HL-60/S4 (cell line): Measurements from ENCODE around the gene TBXA2R.

Experiments used
- in situ Hi-C: fragments of 300-500 bp; cut with MboI; formaldehyde crosslinking; loops from 2 replicates; pipeline ENCODE4 v1.14.3; 2022; ENCODE audit warnings: low sequenced_read_pairs

TBXA2R gene

DNA sequence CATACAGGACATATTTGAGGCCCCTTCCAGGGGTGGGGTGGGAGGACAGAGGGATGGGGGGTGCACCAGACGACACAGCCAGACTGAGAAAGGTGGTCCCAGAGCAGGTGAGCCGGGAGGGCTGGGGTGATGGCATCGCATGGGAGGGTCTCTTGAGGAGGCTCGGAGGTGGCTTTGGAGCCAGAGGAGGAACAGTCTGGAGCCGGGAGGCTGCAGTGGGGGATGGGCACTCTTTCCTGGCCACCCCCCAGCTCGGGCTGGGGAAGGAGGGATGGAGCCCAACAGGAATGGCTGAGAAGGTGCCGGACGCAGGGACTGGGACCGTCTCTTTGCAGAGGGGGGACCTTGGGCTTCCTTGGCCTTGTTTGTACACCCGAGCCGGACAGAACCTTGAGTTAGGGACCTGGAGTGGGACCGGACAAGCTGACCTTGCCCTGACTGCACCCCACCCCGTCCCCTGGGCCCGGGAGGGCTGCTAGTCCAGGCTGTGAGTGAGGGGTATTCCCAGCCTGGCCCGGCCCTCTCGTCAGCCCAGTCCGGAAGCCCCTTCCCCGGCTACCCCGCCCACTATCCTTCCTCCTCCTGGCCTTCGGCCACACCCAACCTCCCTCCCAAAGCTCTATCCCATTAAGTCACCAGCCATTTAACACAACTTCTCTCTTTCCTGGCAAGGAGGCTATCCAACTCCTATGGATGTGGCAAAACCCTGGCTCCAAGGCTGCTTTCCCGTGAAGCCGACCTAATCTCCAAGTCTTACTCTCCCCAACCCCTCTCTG is 816 bp upstream of the TBXA2R start:
- in situ Hi-C loops: no loop called here

DNA sequence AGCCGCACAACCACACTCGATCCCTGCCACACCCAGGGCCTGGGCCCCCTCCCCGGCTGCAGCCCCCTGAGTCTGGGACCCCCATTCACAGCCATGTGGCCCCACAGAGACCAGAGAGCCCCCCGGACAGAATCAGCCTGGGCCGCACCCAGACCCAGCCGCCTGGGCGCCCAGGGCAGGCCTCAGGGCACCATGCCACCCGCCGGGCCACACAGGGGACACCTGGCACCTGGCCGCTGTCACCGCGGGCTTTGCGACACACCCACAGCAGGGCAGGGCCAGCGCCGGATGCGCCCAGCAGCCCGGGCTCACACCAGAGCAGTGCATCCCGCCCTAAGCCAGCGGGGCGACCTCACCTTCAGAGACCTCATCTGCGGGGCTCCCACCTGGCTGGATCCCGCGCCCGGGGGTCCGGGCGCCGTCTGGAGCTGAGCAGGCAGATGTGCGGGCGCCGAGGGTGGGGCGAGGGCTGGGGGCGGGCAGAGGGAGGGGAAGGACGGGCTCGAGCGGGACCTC is 443 bp downstream of the TBXA2R start:
- in situ Hi-C loops: no loop called here

DNA sequence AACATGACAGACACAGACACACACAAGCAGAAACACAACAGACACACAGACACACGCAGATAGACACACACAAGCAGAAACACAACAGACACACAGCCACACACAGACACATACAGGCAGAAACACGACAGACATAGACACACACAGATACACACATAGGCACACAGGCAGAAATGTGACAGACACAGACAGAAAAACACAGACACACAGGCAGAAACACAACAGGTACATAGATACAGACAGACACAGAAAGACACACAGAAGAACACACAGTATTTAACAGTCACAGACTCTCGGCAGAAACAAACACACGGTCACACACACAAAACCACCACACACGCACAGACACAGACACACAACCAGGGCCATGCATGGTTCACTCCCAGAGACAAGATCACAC is 905 bp downstream of the TBXA2R start:
- in situ Hi-C loops: no loop called here

DNA sequence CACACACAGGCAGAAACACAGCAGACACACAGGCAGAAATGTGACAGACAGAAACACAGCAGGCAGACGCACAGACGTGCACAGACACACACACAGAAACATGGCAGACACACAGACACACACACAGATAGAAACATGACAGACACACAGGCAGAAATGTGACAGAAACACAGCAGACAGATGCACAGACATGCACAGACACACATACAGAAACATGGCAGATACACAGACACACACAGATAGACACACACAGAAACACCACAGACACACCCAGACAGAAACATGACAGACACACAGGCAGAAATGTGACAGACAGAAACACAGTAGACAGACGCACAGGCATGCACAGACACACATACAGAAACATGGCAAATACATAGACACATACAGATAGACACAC is 1.3 kb downstream of the TBXA2R start:
- in situ Hi-C loops: no loop called here

DNA sequence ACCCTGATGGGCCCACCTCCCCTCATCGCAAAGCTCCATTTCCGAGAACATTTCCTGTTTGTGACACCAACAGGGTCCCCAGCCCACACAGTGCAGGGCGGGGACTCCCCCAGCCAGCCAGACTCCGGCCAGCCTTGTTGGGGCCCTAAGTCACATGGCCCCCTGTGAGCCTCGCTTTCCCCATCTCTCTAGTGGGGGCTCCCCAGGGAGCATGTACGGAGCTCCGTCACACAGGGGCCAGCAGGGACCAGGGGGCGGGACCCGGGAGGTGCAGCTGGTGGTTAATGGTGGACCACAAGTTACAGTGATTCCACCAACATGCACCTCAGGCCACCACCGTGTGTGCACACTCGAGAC is 1.7 kb downstream of the TBXA2R start:
- in situ Hi-C loops: no loop called here

DNA sequence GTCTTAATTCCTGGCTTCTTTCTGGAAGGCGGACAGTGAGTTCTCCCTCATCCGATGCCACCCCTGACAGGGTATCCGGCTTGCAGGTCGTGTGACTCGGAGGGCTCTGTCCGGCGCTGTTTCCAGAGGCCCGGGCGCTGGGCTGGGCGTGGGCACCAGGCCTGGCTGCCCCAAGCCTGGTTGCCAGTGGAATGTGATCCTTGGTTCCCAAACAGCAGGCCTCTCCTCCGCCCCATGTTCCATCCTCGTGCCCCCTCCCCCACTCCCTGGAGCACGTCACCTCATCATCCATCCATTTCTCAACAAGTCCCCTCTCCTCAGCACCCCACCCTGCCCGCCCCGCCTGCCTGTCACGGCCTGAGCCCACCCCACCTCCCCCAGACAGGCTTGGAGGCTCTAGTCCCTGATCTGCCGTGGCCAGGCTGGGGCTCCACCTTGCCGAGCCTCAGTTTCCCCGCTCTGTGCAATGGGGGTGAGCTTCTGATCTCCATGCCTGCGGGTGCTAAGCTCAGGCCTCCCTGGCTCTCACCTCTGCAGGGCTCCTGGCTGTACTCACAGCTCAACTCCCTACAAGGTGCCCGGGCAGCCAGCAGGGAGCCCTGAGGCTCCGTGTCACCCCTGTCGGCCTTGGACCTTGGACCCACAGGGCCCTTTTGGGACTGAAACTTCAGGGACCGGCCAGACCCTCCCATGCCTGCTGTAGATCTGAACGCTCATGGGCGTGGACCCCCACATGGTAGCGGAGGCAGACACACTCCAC is 2.3 kb downstream of the TBXA2R start:
- in situ Hi-C loops: no loop called here

DNA sequence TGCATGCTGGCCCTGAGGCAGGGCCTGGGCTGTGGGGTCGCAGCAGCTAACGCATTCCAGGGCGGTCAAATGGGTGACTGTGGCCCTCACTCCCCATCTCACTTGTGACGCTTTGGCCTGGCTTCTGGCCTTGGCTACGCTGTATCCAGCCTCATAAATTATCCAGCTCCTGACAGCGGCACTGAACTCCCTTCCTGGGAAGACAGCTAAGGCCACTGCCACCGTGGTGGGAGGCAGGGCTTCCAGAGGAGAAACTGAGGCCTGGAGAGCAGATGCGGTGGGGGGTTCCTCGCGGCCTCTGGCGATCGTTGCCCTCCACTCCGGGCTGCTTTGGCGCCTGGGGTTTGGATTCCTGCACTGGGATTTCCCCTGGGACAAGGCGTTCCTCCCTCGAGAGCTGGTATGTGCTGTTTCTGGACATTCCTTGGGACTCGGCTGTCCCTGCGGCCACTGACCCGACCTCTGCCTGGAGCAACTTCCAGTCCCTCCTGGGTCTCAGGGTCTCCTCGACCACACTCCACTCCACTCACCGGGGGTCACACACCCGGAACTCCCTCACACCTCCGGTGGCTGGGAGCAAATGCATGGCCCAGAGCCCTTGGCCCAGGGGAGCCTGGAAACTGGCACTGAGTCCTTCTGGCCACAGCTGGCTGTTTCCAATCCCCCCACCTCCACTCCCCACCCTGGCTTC is 3.4 kb downstream of the TBXA2R start:
- in situ Hi-C loops: no loop called here

DNA sequence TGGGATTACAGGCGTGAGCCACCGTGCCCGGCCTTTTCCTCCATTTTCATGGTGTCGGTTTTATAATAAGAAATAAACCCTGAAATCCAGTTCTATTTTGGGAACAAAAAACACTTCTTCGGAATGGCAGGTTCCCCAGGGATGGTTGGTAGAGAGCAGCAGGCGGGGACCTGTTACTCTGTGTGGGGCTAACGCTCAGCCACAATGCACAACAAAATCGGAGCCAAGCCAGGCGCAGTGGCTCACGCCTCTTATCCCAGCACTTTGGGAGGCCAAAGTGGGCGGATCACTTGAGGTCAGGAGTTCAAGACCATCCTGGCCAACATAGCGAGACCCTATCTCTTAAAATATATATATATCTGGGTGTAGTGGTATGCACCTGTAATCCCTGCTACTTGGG is 5.7 kb downstream of the TBXA2R start:
- in situ Hi-C loops: no loop called here

DNA sequence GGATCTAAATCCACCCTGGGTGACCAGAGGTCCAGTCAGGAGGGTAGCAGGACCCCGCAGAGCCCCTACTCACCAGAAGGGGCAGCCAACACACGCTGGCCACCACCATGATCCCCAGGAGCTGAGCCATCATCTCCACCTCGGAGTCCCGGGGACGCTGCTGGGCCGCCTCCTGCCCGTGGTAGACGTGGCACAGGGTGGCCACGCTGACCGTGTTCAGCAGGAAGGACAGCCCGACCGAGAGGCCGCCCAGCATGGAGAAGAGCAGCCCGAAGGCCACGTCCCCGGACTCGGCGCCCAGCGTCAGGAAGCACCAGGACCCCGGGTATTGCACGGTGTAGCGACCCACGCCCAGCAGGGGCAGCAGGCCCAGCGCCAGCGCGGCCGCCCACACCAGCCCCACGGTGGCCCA is 6.9 kb downstream of the TBXA2R start:
- in situ Hi-C loops: no loop called here

DNA sequence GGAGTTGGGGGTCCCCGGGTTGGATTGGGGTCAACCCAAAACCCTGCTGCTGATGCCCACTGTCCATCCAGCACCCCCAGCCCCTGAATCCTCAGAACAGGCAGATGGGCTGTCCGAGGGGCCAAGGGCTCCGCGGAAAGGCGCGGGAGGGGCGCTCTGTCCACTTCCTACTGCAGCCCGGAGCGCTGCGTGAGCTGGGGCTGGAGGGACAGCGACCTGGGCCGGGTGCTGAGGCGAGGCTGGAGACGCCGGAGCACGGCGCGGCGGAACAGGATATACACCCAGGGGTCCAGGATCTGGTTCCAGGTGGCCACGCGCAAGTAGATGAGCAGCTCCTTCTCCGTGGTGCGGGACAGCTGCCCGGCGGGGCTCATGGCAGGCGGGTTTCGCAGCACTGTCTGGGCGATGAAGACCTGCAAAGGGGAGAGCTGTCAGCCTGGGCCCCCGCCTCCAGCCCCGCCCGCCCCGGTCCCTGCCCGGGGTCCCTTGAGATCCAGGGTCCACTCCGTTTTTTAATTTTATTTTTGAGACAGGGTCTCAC is 11.1 kb downstream of the TBXA2R start:
- in situ Hi-C loops: no loop called here

DNA sequence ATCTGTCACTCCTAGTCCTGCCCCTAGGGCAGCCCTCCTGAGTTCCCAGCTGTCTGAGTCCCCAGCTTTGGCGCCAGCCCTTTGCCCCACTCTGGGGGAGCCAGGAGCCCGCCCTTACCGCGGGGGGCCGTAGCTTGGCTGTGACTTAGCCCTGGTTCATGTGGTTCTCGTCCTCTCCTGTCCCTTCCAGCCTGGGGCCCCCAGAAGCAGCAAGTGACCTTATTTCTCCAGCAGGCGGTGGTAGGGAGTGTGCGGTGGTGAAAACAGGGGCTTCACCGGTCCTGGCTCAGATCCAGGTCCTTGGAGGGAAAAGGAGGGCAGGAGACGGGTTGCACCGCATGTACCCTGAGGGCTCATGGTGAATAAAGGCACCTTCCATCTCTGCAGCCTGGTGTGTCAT is 13.5 kb downstream of the TBXA2R start:
- in situ Hi-C loops: no loop called here

DNA sequence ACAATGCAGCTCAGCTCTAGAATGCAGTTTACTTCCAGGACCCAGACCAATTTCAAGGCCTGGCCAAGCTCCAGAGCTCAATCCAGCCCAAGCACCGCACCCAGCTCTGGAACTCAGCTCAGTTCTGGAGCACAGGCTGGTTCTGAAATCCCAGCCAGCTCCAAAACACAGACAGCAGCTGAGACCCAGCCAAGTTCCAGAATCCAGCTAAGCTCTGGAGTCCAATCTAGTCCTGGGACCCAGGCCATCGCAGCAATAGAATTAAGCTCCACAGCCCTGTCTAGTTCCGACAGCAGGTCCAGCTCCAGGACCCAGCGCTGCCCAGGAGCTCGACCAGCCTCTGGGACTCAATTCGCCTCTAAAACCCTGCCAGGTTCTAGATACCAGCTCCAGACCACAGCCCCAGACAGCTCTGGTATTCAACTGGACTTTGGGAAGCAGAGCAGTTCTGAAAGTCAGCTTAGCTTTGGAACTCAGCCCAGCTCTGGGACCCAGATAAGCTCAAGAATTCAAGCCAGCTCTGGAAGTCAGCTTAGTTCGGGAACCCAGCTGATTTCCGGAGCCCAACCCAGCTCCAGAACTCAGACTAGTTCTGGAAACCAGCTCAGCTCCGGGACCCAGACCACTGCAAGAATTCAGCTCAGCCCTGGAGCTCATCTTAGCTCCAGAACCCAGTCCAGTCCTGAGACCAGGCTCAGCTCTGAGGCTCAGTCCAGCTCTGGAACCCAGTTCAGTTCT is 14.6 kb downstream of the TBXA2R start:
- in situ Hi-C loops: no loop called here

DNA sequence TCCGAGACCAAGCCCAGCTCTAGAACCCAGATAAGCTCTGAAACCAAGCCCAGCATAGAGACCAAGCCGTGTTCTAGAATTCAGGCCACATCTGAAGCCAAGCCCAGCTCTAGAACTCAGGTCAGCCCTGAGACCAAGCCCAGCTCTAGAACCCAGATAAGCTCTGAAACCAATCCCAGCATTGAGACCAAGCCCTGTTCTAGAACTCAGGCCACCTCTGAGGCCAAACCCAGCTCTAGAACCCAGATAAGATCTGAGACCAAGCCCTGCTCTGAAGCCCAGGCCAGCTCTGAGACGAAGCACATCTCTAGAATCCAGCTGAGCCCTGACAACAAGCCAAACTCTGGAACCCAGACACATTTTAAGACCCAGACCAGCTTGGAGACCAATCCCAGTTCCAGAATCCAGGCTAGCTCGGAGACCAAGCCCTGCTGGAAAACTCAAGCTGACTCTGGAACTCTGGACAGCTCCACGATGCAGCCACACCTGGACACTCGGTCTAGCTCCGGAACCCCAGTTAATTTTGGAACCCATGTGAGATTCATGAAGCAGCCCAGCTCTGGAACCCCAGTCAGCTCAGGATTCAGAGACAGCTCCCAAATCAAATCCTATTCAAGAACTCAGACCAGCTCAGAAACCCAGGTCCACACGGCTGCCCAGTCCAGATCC is 15.6 kb downstream of the TBXA2R start:
- in situ Hi-C loops: no loop called here

DNA sequence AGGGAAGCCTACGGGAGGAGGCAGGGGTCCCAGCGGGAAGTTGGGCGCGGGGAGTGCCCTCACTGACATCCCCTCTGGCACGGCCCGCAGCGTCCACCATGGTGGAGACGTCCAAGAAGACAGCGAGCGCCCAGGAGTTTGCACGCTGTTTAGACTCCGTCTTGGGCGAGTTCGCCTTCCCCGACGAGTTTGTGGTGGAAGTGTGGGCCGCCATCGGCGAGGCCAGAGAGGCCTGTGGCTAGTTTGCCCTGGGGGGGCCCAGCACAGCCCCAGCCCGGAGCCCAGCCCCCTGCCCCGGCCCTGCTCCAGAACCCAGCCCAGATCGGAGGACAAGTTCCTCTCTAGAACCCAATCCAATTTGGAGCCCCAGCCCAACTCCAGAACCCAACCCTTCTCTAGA is 16.7 kb downstream of the TBXA2R start:
- in situ Hi-C loops: no loop called here

DNA sequence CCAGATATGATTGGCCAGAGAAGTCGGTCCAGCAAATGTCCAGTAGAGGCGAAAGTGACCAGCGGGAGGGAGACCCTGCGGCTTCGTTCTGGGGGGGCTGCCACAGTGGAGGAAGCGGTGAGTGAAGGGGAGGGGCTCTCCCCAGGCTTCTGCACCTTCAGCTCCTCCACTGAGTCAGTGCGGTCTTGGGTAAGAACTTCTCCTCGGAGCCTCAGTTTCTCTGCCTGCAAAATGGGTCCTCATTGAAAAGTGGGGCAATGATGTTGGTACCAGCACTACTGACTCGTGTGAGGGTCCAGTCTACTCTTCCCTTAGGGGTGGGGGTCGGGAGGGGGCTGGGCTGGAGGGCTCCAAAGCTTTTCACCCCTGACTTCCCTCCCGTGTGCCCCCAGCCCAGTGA is 17.2 kb downstream of the TBXA2R start:
- in situ Hi-C loops: no loop called here

DNA sequence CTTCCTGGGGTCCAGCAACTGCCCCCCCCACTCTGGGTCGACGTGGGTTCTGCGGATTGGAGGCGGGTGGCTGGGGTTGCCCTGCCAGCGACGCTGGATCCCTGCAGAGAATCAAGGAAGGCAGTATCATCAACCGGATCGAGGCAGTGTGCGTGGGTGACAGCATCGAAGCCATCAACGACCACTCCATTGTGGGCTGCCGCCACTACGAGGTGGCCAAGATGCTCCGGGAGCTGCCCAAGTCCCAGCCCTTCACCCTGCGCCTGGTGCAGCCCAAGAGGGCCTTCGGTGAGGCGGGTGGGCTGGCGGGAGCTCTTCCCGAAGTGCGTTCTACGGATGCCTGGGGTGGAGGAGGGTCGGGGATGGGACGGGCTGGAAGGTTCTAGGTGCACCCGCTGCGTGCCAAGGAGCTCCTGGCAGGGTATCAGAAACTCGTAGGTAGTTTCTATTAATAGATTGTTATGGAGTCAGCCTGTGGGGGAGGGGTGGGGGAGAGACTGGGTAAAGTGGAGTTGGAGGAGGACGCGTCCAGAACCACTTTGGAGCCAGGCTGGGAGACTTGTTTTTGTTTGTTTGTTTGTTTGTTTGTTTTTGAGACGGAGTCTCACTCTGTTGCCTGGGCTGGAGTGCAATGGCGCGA is 19.8 kb downstream of the TBXA2R start:
- in situ Hi-C loops: no loop called here

DNA sequence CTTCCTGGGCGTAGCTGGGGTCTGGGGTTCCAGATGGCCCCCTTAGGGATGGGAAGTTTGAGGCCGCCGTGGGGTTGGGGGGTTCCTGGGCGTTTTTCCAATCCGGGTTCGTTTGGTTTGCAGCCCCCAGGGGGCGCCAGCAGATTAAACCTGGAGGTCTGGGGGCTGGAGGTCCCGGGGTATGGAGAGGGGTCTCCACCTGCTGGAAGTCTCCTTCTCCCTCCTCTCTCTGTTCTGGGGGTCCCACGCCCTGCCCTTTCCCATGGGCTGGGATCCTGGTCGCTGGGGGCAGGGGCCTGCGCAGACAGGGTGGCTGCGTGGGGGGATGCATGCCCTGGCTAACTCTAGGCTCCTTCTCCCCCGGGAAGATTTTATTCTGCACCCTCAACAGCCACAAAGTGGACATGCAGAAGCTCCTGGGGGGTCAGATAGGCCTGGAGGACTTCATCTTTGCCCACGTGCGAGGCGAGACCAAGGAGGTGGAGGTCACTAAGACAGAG is 20.5 kb downstream of the TBXA2R start:
- in situ Hi-C loops: no loop called here

DNA sequence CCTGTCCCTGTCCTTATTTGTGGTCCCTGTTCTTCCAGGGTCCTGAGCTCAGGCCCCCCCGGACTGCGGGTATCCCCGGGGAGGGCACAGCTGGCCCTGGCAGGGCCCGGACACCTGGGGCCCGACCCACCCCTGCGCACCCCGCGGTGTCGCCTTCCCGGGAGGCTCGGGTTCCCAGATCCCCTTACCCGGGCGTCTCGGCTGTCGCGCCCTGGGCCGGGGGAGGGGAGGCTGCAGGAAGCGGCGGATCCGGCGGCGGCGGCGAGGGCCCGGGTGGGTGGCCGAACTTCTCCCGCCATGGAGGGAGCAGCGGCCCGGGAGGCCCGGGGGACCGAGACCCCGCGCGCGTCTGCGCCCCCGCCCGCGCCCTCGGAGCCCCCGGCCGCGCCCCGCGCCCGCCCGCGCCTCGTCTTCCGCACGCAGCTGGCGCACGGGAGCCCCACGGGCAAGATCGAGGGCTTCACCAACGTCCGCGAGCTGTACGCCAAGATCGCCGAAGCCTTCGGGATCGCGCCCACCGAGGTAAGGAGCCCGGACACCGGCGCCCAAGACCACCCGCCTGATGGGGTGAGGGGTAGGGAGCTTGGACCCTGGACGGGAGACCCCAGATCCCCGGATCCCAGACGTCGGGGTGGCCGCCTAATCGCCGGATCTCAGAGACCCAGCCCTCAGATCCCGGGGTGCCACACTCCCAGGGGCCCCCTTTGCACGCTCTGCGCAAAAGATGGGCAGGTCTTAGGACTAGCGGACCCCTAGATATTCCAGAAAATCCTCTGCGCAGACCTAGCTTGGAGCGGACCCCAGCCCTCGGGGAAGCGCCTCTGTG is 21.2 kb downstream of the TBXA2R start, which contains the start of gene GIPC3:
Gene GIPC3 (plus strand): TSS at position 178 of the 826 bp plus-strand sequence. CDS start 120 bp downstream, at position 298.
- in situ Hi-C loops: no loop called here
